NCI-H1436 treated with DMSO at 0.1 percent for 48 hours (cell line): ENCODE data around the gene TCF3.

Experiments used
- DNase-seq: peaks from one replicate; lab custom pipeline; 2025; lab: John Stamatoyannopoulos, UW

TCF3 gene

DNA sequence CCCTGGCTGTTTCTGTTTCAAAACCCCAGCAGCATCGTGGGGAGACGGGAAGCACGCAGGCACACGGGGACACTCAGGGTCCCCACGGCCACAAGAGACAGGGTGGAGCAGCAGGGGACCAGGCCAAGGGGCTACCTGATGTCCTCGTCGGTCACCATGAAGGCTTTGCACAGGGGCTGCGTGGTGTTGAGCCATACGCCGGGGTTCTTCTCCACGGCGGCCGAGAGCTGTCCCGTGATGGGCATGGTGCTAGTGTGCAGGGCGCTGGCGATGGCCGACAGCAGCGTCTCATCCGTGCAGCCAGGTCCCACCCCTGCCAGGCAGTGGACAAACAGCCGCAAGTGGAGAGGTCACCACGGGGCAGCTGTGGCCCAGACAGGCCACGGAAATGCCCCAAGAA lies 71.5 kb downstream of the TCF3 start:
- DNase-seq, result no peak

GRCh38 chr19:1580382-1580781 lies 72.0 kb downstream of the TCF3 start:
- no peak for DNase-seq

DNA sequence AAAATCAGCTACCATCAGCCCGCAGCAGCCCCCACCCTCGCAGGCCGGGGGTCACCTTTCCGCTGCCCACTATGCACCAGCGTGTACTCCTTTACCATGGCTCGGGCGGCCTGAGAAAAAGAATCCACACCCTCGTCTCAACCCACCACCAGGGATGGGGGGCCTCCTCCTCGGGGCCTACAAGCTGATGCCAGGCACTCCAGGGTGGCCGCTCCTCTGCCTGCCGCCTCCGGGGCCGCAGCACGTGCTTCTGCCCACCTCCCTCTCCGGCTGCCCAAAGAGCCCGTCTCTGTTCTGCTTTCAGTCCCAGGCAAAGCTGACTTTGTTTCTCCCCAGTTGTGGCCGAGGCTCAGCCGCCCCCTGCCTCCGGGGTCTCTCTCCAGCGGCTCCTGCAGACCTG lies 73.2 kb downstream of the TCF3 start:
- DNase-seq, result no peak

DNA sequence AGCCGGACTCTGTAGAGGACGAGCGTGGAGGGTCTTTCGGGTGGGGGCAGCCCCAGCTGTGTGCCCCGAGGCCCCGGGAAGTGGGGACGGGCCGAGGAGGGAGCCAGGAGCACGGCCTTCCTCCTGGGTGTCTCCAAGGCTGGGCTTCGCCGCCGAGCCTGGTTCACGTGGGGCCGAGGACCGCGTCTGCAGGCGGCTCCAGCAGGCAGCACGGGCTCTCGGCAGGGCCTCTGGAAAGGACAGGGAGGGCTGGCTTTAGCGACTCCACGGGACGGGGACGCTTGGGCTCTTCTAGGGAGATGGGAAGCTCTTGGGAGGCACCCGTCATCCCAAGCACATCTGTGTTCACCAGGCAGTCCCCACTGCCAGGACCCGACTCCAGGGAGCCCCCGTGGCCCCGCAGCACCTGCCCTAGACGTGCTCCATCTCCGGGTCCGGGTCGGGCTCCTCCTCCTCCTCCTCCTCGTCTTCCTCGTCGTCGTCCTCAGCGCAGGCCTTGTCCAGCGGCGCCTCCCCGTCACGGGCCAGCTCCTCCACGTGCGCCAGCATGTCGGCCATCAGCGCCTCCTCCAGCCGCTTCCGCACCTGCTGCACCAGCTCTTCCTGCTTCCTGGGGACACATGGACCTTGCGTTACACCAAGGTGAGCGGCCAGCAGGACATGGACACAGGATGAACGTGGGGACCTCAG lies 74.3 kb downstream of the TCF3 start:
- no peak for DNase-seq

GRCh38 chr19:1577090-1577928 lies 75.1 kb downstream of the TCF3 start:
- no peak for DNase-seq

DNA sequence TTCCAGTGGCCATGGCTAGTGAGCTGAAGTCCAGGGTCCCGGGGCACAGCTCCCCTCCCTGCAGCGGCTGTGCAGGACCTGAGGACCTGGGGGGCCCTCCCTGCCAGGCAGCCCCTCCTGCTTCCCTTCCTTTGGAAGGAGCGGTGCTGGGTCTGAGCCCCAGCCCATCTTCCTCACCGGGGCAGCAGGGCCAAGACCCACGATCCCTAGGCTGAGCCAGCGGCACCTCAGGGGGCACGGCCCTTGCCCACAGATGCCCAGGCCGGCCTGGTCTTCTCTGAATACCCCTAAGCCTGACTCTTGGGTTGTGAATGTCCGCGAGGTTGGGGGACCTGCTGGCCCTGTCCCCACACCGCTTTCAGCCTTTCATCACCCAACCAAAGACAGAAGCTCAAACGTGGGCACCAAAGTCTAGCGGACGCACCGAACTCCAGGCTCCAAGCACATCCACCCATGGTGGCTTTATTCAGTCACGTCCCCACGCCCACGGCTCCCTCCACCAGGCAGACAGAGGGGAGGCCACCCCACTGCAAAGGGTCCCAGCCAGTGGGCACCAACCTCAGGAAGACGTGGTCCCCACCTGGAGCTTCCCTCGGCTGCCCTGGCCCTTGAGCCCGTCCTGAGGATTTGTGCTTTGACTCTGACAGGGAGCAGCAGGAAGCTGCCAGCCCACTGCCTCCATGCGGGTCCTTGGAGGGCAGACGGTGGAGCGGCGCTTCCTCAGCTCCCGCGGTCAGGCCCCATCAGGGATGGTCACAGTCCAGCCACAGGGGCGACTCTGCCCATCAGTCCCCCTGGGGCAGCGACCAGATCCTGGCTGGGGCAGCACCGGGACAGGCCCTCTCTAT lies 75.9 kb downstream of the TCF3 start:
- no peak for DNase-seq

DNA sequence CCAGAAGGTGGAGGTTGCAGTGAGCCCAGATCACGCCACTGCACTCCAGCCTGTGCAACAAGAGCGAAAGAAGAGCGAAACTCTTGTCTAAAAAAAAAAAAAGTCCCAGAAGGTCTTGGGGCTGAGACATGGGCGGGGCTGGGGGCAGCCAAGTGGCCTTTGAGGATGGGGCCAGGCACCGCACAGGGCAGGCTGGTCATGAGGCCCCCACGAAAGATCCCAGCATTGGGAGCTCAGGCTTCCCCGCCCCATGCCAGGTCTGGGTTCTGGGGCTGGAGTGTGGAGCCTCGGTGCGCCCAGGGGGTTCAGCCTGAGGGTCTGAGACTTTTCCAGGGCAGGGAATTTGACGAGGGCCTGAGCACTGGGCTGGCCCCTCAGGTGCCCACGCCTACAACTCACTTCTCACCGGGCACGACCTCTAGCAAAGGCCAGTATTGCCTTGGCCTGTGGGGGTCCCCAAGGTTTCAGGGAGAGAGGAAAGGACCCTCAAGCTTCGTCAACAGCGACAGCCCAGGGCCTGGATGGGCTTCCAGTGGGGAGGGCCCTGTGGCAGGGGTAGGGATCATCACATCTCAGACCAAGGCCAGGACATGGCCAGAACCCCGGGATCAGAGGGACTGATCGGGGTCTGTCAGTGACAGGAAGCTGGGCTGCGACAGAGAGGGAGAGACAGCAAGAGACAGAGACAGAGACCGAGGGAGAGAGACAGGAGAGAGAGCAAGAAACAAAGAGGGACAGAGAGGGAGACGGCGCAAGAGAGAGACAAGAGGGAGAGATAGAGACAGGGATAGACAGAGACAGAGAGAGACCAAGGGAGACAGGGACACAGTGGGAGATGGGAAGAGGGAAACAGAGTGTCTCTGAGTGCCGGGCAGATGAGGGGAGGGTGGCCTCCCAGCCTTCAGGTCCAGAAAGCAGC lies 76.8 kb downstream of the TCF3 start:
- no peak for DNase-seq

DNA sequence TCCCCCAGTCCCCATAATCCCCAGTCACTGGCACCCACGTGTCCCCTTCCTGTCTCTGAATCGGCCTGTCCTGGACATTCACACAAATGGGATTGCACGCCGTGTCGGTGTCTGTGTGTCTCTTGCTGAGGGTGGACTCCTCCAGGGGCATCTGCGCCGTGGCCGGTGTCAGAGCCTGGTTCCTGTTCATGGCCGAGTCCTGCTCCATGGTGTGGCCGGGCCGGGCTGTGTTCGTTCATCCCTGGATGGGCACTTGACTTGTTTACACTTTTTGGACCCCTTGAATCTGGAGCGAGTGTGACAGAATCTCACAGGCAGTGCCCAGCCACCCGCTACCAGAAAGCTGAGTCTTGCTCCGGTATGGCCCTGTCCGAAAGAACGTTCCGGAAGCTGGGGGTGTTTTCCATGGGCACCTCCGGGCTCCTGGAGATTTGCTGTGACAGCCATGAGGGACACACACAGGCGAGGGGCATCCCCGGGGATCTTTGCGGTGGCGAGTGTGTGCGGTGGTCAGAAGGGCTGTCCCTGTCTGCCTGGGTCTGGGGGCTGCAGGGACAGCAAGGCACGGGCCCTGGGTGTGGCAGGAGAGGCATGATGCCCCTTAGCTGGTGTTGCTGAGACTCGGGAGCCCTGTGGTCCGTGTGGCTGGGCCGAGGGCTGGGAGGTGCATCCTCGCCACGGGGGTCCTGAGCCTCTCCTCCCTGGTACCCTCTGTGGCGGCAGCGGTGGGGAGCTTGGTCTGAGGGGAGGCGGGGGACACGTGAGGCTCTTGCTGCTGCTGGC lies 77.9 kb downstream of the TCF3 start:
- DNase-seq, result no peak

DNA sequence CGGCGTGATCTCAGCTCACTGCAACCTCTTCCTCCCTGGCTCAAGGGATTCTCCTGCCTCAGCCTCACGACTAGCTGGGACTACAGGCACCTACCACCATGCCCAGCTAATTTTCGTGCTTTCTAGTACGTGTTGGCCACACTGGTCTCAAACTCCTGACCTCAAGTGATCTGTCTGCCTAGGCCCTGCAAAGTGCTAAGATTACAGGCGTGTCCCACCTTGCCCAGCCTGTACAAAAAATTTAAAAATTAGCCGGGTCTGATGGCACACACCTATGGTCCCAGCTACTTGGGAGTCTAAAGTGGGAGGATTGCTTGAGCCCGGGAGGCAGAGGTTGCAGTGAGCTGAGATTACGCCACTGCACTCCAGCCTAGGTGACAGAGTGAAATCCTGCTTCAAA lies 79.6 kb downstream of the TCF3 start:
- DNase-seq, result no peak

GRCh38 chr19:1571358-1571757 lies 81.1 kb downstream of the TCF3 start:
- no peak for DNase-seq

- DNase-seq, result no peak
Observed at GRCh38 chr19:1570836-1571235, 81.6 kb downstream of the TCF3 start.

DNA sequence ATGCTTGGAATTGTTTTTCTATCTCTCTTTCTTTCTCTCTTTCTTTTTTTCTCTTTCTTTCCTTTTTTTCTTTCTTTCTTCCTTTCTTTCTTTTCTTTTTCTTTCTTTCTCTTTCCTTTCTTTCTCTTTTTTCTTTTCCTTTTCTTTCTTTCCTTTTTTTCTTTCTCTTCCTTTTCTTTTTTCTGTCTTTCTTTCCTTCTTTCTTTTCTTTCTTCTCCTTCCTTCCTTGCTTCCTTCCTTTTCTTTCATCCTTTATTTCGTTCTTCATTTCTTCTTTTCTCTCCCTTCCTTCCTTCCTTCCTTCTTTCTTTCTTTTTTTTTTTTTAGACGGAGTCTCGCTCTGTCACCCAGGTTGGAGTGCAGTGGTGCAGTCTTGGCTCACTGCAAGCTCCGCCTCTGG lies 82.4 kb downstream of the TCF3 start:
- DNase-seq, result no peak

DNA sequence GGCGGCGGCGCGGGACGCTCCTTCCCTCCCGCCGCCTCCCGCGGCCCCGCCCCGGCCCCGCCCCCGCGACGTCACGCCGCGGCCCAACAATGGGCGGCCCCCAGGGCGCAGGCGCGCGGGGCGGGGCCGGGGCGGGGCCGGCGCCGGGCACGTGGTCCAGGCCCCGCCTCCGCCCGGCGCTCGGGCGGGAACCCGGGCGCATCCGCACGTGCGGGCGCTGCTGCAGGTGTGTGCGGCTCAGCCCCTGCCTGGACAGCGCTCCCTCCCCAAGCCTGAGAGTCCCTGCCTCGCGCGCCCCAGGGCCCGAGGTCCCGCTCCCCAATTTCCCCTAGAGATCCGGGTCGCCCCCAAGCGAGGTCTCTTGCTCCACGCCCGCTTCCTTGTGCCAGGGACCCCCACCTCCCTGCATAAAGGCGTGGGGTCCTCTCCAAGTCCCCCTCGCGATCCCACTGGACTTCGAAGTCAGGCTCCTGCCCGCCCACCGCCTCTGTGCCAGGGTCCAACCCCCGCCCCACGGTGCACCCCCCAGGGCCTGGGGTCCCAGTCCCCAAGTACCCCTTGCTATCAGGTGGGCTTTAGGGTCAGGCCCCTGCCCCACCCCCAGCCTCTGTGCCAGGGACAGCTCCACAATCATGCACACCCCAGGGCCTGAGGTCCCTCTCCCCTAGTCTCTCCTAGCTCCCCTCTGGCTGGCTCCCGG lies 83.9 kb downstream of the TCF3 start, which contains the start of gene MEX3D:
Gene MEX3D, minus strand, starts transcription at position 6 of the 700 bp plus-strand sequence. CDS start 267 bp downstream, outside the sequence.
- no peak for DNase-seq

DNA sequence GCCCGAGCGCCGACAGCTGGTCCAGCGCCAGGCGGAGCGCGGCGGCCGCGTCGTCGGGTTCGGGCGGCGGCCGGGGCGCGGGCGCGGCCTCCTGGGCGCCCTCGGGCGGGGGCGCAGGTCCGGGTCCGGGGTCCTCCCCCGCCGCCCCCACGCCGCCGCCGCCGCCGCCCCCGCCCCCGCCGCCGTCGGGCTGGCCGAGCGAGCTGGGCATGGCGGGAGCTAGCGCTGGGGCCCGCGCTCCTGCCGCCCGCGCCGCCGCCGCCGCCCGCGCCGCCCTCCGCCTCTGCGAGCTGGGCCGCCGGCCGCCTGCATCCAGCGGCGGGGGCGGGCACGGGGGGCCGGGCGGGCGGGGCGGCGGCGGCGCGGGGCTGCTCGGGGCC lies 84.6 kb downstream of the TCF3 start:
- no peak for DNase-seq

GRCh38 chr19:1567116-1567847 lies 85.1 kb downstream of the TCF3 start:
- no peak for DNase-seq

DNA sequence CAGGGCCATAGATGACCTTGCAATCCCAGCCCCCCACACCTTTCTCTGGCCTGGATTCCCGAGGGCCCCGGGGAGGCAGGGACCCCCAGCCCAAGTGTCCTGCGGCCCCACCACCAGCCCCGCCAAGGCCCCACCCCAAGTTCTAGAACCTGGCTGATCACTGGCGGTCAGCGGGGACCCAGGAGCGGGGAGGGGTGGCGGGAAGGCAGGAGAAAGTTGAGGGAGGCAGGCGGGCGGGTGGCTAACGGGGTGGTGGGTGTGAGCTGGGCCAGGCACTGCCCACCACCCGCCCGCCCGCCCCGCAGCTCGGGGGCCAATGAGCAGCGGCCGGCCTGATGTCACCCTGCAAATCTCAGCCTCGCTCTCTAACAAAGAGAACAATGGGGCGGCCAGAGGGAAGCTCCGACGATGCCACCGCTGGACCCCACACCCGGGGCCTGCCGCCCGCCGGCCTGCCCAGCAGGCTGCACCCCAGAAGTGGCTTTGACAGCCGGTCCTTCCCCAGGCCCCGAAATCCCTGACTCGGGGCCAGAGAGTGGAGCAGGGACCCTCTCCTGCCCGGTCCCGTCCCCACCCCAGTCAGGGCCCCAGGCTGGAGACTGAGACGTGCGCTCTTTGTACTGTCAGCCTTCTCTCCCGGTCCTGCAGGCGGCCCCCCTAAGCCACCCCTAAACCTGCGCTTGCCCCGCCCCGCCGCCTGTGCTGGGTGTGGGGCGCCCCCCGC lies 85.9 kb downstream of the TCF3 start:
- DNase-seq, result no peak

- no peak for DNase-seq
Observed at GRCh38 chr19:1563251-1563650, 89.2 kb downstream of the TCF3 start.

GRCh38 chr19:1561236-1561842 lies 91.1 kb downstream of the TCF3 start:
- DNase-seq, result no peak
